CD4-positive, alpha-beta T cell treated with Interleukin-15 for 4 hours (primary cell): ENCODE data around the gene ATP8B2.
"Not testable (repeated sequence)": the region's sequence is repeated elsewhere in the genome, so short reads cannot be mapped to it uniquely, and the experiment has no call there.

ENCODE experiments used
- DNase-seq: peaks from one replicate; pipeline ENCODE4 v3.0.0-alpha.2; 2020; ENCODE audit warnings: low spot score

ATP8B2 gene

GRCh38 chr1:154325583-154326545 is 539 bp downstream of the ATP8B2 start:
- DNase-seq, result no peak

DNA sequence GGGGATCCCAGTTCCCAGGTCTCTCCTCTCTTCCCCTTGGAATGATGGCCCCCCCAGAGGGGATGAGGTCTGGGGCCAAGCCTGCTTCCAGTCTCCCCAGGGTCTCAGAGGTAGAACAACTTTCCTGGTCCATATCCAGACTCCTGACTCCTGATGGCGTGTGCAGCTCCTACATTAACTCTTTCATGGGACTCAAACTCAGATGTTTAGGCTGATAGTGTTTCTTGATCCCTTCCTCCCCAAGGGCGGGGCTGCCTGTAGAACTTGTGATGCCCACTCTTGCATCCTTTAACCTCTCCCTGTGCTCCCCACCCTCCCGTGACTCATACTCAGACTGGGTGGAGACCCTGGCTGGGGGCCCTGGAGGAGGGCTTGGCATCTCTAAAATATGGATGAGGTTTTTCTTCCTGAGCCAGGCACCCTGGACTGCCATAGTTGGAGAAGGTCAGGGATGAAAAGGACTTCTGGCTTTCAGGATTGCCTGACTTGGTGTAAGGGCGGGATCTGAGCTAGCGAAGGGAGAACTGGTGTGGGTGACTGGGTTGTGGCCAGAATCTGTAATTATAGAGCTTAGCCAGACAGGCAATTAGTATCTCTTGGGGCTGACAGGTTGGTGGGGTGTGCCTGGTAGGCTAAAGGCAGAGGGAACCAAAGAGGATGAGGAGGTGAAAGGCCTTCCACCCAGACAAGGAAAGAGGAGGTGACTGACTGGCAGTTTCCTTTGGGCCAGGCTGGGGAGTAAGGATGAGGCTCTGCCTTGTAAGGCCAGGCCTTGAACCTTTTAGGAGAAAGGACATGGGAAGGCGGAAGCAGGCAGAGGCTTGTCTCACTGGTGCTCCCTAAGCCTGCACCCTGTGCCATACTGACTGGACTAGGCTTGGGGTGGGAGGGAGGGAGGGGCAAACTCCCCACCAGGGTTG is 1.5 kb downstream of the ATP8B2 start:
- peak; percentile 43 for DNase-seq

GRCh38 chr1:154327466-154328317 is 2.4 kb downstream of the ATP8B2 start:
- DNase-seq, result peak; percentile 47

GRCh38 chr1:154328318-154329151 is 3.2 kb downstream of the ATP8B2 start:
- peak; percentile 83 for DNase-seq

DNA sequence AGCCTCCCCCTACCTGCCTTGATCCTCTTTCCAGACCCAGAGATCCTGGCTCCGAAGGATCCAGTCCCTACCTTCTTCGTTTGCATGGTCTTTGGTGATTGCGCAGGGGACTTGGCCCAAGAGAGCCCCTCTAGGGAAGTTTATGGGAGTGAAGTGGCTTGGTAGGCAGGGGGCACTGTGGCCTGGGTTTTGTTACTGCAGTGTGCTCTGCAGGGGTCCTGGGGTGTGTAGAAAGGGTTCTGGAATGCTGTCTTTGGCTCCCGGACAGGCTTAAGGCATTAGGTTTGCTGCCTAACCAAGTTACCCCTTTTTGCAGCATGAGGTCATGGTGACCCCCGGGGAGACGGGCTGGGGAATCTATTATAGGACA is 3.8 kb downstream of the ATP8B2 start:
- DNase-seq, result no peak

DNA sequence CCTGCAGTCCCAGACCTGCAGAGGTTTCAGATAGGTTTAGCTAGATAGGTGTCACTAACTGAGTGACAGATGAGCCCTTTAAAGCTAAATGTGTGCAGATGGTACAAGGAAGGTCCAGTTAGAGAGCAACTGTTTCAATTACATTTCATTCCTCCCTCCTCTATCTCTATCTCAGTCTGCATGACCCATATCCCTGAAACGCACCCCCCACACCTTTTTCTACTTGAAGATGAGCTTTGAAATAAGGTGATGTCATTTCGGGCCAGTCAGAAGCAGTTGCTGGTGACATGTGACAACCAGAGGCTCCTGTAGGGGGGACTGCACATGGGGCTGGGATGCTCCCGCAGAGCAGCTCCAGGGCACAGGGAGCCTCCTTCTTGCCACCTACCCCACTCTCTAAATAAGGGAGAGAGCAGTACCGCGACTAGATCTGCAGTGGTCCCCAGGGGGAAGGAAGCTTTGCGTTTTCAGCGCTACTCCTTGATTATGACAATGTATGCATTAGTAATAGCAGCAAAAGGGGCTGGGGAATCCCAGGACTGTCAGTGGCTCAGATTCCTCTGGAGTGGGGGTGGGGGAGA is 4.3 kb downstream of the ATP8B2 start:
- DNase-seq, result peak; percentile 35

GRCh38 chr1:154330669-154331068 is 5.3 kb downstream of the ATP8B2 start:
- peak; percentile 34 for DNase-seq

- no peak for DNase-seq
Measured at GRCh38 chr1:154334079-154335024, 9.0 kb downstream of the ATP8B2 start.

GRCh38 chr1:154335025-154335714 is 9.8 kb downstream of the ATP8B2 start:
- DNase-seq, result peak; percentile 91

- DNase-seq, result peak; percentile 54
Measured at GRCh38 chr1:154337253-154337894, 12.0 kb downstream of the ATP8B2 start.

- DNase-seq, result no peak
Measured at GRCh38 chr1:154338875-154339274, 13.6 kb downstream of the ATP8B2 start.

DNA sequence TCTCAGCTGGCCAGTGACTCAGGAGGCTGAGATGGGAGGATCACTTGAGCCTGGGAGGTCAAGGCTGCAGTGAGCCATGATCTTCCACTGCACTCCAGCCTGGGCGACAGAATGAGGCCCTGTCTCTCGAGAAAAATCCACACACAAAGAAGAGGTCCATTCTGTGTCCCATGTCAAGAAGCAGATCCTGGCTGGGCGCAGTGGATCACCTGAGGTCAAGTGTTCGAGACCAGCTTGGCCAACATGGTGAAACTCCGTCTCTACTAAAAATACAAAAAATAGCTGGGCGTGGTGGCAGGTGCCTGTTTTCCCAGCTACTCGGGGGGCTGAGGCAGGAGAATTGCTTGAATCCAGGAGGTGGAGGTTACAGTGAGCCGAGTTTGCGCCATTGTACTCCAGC is 16.0 kb downstream of the ATP8B2 start:
- not testable (repeated sequence) for DNase-seq

- DNase-seq, result peak; percentile 31
Measured at GRCh38 chr1:154342132-154342531, 16.8 kb downstream of the ATP8B2 start.

GRCh38 chr1:154342836-154343472 is 17.6 kb downstream of the ATP8B2 start:
- DNase-seq, result peak; percentile 74

DNA sequence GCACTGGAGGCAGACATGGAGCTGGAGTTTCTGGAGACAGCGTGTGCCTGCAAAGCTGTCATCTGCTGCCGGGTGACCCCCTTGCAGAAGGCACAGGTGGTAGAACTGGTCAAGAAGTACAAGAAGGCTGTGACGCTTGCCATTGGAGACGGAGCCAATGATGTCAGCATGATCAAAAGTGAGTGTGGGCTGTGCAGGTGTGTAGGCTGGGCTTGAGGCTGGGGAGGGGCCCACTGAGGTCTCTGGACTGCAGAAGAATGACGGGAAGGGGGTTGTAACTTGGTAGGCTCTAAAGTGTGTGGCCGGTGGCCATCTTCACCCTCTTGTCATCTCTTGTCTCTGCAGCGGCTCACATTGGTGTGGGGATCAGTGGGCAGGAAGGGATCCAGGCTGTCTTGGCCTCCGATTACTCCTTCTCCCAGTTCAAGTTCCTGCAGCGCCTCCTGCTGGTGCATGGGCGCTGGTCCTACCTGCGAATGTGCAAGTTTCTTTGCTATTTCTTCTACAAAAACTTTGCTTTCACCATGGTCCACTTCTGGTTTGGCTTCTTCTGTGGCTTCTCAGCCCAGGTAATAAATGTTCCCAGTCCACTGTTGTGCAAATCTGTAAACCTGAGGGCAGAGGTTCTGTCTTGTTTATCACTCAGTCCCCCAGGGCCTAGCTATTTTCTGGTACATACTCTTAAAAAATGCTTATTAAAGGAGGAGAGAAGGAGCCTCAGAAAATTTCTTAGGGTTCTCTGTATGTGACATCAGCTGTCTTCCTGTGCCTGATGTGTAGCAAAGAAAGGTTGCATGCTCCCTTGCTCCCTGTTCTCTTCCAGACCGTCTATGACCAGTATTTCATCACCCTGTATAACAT is 19.9 kb downstream of the ATP8B2 start:
- DNase-seq, result peak; percentile 79

DNA sequence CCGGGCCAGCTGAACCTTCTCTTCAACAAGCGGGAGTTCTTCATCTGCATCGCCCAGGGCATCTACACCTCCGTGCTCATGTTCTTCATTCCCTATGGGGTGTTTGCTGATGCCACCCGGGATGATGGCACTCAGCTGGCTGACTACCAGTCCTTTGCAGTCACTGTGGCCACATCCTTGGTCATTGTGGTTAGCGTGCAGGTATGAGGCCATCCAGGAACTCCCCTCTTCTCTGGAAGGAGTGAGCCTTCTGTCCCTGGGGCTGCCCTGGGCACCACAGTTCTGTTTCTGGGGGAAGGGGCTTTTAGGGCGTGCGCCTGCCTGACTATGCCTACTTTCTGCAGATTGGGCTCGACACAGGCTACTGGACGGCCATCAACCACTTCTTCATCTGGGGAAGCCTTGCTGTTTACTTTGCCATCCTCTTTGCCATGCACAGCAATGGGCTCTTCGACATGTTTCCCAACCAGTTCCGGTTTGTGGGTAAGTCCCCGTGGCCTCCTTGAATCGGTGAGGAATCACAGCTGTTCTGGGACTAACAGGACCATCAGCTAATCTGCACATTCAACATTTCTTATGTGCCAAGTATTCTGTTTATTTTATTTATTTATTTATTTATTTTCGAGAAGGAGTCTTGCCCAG is 21.1 kb downstream of the ATP8B2 start:
- DNase-seq, result no peak
